NCI-H82 (cell line): ENCODE results near the gene LCE1B.
A peak's percentile ranks its signal among the peaks of the same experiment; 100 is the strongest.

Source experiments
- DNase-seq: peaks from one replicate; lab custom pipeline; 2025; lab: John Stamatoyannopoulos, UW

LCE1B gene

GRCh38 chr1:152811671-152812070 is at the start of gene LCE1B:
LCE1B (plus strand) TSS chr1:152811971; CDS start chr1:152812447, 476 bp downstream.
- DNase-seq, result no peak

GRCh38 chr1:152768847-152769533 is 42.8 kb upstream of the LCE1B start:
- DNase-seq, result no peak

DNA sequence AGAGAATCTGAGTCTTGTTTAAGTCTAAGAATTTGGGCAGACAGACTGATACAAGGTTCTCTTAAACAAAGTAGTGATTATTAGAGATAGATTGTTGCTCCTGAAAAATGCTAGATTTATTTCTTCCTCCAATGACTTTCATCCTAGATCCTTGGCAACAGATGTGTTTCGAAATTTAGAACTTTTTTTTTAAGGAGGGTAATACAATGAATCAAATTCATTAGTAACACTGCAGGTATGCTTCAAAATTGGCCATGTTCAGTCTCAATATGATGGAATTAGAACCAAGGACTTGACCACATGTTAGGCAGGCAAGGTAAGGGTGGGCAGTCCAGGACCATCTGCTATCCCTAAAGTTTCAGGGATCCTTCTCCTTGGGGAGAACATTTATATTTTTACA is 41.4 kb upstream of the LCE1B start:
- DNase-seq, result no peak

DNA sequence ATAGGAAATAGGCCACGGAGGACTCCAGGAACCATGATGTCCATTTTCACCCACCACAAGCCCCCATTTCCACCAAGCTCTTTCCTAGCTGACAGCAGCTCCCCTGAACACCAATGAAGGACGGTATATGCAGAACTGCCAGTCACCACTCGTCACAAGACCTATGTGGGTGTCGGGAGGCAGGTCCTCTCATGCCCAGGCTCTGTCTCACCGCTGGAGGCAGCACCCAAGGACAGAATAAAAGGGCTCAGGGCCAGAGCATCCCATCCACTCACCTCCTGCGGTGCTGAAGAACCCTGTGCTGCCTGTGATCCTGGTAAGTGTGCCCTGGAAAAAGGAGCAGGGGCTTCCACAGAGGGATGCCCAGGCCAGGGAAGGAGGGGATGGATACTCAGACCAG is 36.9 kb upstream of the LCE1B start, which contains the start of gene LCE1F:
TSS of gene LCE1F (plus strand) at position 266 of the 400 bp plus-strand sequence. CDS start 1,232 bp downstream, outside the sequence.
- DNase-seq, result no peak

DNA sequence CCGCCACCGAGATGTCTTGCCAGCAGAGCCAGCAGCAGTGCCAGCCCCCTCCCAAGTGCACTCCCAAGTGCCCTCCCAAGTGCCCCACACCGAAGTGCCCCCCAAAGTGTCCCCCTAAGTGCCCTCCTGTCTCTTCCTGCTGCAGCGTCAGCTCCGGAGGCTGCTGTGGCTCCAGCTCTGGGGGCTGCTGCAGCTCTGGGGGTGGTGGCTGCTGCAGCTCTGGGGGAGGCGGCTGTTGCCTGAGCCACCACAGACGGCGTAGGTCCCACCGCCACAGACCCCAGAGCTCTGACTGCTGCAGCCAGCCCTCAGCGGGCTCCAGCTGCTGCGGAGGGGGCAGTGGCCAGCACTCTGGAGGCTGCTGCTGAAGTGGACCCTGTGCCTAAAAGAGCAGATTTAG is 35.4 kb upstream of the LCE1B start:
- no peak for DNase-seq

- peak; percentile 70 for DNase-seq
Observed at GRCh38 chr1:152777510-152778137, 34.1 kb upstream of the LCE1B start.

DNA sequence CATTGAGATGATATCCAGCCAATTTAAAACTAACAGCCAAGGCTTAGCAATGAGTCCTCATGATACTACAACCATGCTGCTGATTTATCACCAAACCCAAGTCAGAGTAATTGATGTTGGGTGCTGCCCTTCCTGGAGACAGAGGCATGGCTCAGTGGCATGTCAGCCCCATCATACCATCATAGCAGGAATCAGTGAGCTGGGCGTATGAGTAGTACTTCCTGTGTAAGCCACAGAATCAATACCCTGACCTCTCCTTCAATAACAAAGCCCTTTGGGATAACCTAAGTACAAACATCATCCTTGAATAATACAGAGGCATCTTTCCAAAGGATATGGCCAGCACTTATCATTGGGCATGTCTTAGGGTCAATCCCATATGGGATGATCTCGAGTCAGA is 28.7 kb upstream of the LCE1B start:
- no peak for DNase-seq

- DNase-seq, result no peak
Observed at GRCh38 chr1:152786077-152786476, 25.7 kb upstream of the LCE1B start, which contains the start of gene LCE1E. LCE1E (plus strand) TSS chr1:152786257; CDS start chr1:152787300, 1,043 bp downstream.

DNA sequence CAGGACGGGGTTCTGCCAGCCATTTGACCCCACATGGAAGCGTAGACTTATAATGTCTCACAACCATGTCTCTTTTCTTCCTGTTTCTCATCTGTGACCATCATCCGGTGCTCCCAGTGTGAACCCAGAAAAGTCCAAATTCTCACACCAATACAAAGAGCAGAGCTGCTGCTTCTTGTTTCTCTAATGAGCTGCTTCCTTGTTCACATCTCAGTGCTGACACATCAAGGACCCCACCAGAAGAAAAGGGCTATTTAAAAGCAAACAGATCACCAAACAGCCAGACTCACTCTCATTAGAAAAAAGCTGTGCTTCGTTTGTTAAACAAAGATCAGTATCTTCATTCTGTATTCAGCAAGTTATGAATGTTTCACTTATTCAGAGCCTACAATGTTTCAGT is 16.1 kb upstream of the LCE1B start:
- DNase-seq, result no peak

GRCh38 chr1:152796421-152796820 is 15.3 kb upstream of the LCE1B start, which contains the start of gene LCE1D:
LCE1D (plus strand) TSS chr1:152796721; CDS start chr1:152797795, 1,074 bp downstream.
- no peak for DNase-seq

GRCh38 chr1:152801333-152801732 is 10.4 kb upstream of the LCE1B start:
- no peak for DNase-seq

DNA sequence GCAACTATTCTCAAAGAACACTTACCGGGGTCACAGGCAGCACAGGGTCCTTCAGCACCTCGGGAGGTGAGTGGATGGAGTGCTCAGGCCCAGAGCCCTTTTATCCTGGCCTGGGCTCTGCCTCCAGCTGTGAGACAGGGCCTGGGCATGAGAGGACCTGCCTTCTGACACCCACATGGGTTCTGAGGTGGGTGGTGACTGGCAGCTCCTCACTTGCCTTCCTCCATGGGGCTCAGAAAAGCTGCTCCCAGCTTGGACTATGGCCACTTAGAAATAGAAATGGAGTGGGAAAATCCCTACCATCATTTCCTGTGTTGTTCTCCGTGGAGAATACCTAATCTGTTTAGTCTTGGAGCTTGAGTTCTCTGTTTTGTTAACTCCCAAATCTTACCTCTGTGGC is 5.2 kb upstream of the LCE1B start, which contains the start of gene LCE1C:
TSS of gene LCE1C (minus strand) at position 76 of the 400 bp plus-strand sequence. CDS start 1,173 bp downstream, outside the sequence.
- DNase-seq, result no peak

DNA sequence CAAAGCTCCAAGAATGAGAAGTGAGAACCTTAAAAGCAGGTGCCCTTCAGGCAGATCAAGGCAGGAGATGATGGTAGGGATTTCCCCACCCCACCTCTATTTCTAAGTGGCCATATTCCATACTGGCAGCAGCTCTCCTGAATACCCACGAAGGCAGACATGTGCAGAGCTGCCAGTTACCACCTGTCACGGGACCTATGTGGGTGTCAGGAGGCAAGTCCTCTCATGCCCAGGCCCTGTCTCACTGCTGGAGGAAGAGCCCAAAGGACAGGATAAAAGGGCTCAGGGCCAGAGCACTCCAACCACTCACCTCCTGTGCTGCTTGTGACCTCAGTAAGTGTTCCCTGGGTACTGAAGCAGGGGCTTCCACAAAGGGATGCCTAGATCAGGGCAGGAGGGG is 721 bp upstream of the LCE1B start:
- DNase-seq, result no peak

DNA sequence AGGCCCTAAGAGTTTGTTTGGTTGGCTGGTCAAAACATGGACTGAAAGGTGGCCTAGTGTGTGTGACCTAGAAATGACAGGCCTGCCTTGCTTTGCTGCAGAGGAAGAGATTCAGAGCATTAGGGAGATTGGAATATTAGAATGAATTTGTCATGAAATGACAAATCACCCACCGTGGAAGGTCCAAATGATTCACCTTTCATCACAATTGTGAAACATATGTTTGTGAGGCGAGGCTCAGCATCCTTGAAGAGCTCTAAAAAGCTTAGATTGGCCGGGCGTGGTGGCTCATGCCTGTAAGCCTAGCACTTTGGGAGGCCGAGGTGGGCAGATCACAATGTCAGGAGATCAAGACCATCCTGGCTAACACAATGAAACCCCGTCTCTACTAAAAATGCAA is 5.5 kb downstream of the LCE1B start:
- DNase-seq, result no peak

- no peak for DNase-seq
Observed at GRCh38 chr1:152823294-152823693, 11.5 kb downstream of the LCE1B start.

DNA sequence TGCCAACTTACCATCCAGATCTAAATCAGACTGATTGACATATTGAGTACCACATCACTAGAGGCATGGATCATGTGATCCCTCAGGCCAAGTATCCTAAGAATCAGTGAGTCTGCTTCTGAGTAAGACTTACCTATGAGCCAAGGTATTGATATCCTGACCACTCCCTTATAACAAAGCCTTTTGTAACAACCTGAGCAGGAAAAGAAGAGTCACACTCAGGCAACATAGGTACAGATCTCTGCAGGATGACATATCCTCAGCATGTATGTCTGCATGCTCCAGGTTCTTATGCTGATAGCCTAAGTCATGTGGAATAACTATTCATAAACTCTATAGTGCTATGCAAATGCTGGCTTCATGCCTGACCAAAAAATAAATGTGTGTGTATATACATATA is 13.2 kb downstream of the LCE1B start:
- no peak for DNase-seq

- DNase-seq, result no peak
Observed at GRCh38 chr1:152827173-152827572, 15.4 kb downstream of the LCE1B start, which contains the start of gene LCE1A. LCE1A (plus strand) TSS chr1:152827473; CDS start chr1:152827473, 0 bp downstream.

DNA sequence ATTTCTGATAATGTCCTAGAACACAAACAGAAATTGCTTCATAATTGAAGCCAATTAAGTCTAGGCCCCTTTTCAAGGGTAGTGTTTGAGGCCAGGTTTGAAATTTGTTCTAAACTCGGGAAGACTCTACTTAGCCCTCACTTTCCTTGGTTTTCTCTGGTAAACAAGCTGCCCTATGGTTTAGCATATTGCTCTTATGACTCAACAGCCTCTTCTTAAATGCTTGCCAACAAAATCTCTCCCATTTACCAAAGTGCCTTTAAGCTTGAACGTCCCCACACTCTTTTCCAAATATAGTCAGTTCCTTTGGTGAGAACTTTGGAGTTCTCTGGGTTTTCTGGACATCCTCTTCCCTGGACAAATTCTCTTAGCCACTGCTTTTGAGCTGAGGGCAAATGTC is 25.1 kb downstream of the LCE1B start:
- no peak for DNase-seq

DNA sequence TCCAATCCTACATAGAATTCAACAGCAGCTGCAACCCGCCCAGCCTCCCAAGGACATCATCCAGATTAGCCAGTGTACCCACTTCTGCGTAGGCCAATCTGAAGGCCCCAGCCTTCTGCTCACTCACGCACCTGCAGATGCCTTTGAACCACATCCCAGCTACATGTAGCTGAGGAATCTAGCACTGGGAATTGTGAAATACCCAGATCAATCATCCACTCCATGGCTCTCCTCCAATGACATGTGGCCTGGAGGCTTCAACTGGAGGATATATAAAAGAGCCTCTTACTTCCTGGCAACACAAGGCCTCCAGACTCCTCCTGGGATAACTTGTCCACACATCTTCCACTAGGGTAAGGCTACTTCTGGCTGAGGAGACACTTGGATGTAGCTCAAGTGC is 30.8 kb downstream of the LCE1B start, which contains the start of gene LCE6A:
TSS of gene LCE6A (plus strand) at position 301 of the 400 bp plus-strand sequence. CDS start 665 bp downstream, outside the sequence.
- DNase-seq, result no peak

- DNase-seq, result no peak
Observed at GRCh38 chr1:152855661-152856060, 43.9 kb downstream of the LCE1B start.

DNA sequence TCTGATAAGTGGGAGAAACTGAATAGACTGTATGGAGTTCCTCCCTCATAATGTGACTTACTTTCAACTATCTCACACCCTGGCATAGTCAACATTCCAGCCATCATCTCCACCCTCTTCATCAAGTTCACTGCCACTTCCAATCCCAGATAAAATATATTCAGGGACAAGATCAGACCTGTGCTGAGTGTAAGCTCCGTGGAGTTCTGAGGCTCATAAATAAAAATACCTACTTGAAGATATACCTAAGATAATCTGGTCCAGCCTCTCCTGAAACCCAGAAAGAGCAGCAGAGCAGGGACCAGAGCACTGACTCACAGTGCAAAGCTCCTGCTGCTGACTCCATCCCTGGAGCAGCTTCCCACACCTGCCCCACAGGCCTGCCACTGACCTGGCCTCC is 46.3 kb downstream of the LCE1B start:
- no peak for DNase-seq

DNA sequence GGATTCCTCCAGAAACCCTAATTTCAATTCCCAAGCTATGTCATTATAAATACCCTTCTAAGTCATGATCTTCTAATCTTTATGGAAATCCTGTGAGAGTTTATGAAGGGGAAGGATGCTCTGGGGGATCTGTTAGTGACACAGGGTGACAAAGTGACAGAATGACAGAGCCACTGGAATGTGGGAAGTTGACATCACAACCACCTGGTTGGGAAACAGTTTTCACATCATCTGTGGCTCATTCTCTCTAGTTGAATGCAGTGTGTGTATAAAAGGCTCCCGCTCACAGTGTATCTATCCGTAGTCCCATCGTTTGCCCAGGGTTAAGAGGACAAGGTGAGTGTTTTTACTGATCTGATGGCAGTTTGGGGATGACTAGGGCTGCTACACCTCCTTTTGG is 47.9 kb downstream of the LCE1B start, which contains the start of gene LCE7A:
TSS of gene LCE7A (plus strand) at position 301 of the 400 bp plus-strand sequence. CDS start 702 bp downstream, outside the sequence.
- DNase-seq, result no peak

- no peak for DNase-seq
Observed at GRCh38 chr1:152860129-152860528, 48.4 kb downstream of the LCE1B start.
